Ishikawa (cell line): ENCODE results near the gene NLK.

Source experiments
- RAD21 ChIP-seq: IDR thresholded peaks from 2 replicates; pipeline ENCODE4 v1.6.1; 2012; ENCODE audit warnings: low read depth
- TF ChIP-seq, protein P1 (sequence below): IDR thresholded peaks from 2 replicates; pipeline ENCODE4 v1.6.1; 2012; ENCODE audit warnings: low read depth, mild to moderate bottlenecking

DNA sequence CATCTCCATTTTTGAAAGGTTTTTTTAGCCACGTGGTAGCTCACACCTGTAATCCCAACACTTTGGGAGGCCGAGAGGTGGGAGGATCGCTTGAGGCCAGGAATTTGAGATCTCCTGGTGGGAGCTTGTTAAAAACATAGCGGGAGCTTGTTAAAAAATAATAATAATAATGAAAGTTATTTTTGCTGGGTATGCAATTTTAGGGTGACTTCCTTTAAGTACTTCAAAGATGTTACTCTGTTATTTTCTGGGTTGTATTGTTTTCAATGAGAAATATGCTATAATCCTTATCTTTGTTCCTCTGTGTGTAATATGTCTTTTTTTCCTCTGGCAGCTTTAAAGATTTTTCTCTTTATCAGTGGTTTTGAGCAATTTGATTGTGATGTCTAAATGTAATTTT, 48.1 kb downstream of the NLK start:
- TF ChIP-seq RAD21: no peak
- TF ChIP-seq, protein P1, sequence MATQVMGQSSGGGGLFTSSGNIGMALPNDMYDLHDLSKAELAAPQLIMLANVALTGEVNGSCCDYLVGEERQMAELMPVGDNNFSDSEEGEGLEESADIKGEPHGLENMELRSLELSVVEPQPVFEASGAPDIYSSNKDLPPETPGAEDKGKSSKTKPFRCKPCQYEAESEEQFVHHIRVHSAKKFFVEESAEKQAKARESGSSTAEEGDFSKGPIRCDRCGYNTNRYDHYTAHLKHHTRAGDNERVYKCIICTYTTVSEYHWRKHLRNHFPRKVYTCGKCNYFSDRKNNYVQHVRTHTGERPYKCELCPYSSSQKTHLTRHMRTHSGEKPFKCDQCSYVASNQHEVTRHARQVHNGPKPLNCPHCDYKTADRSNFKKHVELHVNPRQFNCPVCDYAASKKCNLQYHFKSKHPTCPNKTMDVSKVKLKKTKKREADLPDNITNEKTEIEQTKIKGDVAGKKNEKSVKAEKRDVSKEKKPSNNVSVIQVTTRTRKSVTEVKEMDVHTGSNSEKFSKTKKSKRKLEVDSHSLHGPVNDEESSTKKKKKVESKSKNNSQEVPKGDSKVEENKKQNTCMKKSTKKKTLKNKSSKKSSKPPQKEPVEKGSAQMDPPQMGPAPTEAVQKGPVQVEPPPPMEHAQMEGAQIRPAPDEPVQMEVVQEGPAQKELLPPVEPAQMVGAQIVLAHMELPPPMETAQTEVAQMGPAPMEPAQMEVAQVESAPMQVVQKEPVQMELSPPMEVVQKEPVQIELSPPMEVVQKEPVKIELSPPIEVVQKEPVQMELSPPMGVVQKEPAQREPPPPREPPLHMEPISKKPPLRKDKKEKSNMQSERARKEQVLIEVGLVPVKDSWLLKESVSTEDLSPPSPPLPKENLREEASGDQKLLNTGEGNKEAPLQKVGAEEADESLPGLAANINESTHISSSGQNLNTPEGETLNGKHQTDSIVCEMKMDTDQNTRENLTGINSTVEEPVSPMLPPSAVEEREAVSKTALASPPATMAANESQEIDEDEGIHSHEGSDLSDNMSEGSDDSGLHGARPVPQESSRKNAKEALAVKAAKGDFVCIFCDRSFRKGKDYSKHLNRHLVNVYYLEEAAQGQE: no peak
